Measurements from ENCODE around the gene RNFT2.
"Not testable (repeated sequence)": the region's sequence is repeated elsewhere in the genome, so short reads cannot be mapped to it uniquely, and the experiment has no call there.

The RNFT2 gene

GRCh38 chr12:116710370-116711150 lies 27.6 kb upstream of the RNFT2 start:
- no peak for DNase-seq (ENCODE audit: low read depth in 2 of 2)

- no peak for DNase-seq (ENCODE audit: low read depth in 2 of 2)
Observed at GRCh38 chr12:116712458-116713303, 25.4 kb upstream of the RNFT2 start.

- no peak for DNase-seq (ENCODE audit: low read depth in 2 of 2)
Observed at GRCh38 chr12:116713527-116713926, 24.6 kb upstream of the RNFT2 start.

- no peak for DNase-seq (ENCODE audit: low read depth in 2 of 2)
Observed at GRCh38 chr12:116714175-116714574, 23.9 kb upstream of the RNFT2 start.

GRCh38 chr12:116717466-116718437 lies 20.4 kb upstream of the RNFT2 start:
- DNase-seq (ENCODE audit: low read depth in 2 of 2), result no peak

GRCh38 chr12:116718655-116719454 lies 19.3 kb upstream of the RNFT2 start:
- DNase-seq (ENCODE audit: low read depth in 2 of 2), result no peak

GRCh38 chr12:116719731-116720528 lies 18.2 kb upstream of the RNFT2 start:
- DNase-seq (ENCODE audit: low read depth in 2 of 2), result no peak

GRCh38 chr12:116722245-116722644 lies 15.9 kb upstream of the RNFT2 start:
- no peak for DNase-seq (ENCODE audit: low read depth in 2 of 2)

GRCh38 chr12:116726694-116727093 lies 11.4 kb upstream of the RNFT2 start:
- DNase-seq (ENCODE audit: low read depth in 2 of 2), result no peak

GRCh38 chr12:116727261-116727660 lies 10.9 kb upstream of the RNFT2 start:
- DNase-seq (ENCODE audit: low read depth in 2 of 2), result no peak

- no peak for DNase-seq (ENCODE audit: low read depth in 2 of 2)
Observed at GRCh38 chr12:116727891-116728290, 10.2 kb upstream of the RNFT2 start.

- no peak for DNase-seq (ENCODE audit: low read depth in 2 of 2)
Observed at GRCh38 chr12:116731801-116732200, 6.3 kb upstream of the RNFT2 start.

GRCh38 chr12:116734156-116734768 lies 3.9 kb upstream of the RNFT2 start:
- DNase-seq (ENCODE audit: low read depth in 2 of 2), result no peak

- no peak for DNase-seq (ENCODE audit: low read depth in 2 of 2)
Observed at GRCh38 chr12:116735084-116735483, 3.0 kb upstream of the RNFT2 start.

- DNase-seq (ENCODE audit: low read depth in 2 of 2), result no peak
Observed at GRCh38 chr12:116735951-116736599, 2.0 kb upstream of the RNFT2 start.

GRCh38 chr12:116736962-116737773 lies 947 bp upstream of the RNFT2 start:
- DNase-seq (ENCODE audit: low read depth in 2 of 2), result no peak

- no peak for DNase-seq (ENCODE audit: low read depth in 2 of 2)
Observed at GRCh38 chr12:116739381-116739887, 1.3 kb downstream of the RNFT2 start.

- not testable (repeated sequence) for DNase-seq (ENCODE audit: low read depth in 2 of 2)
Observed at GRCh38 chr12:116742787-116743186, 4.7 kb downstream of the RNFT2 start.
